Urothelium cell line (cell line): ENCODE measurements around the gene GAPDHS.

ENCODE experiments used
- DNase-seq: peaks from one replicate; pipeline ENCODE4 v3.0.0; 2011; ENCODE audit warnings: low spot score, mixed read lengths
- FAIRE-seq: peaks from 2 replicates; lab custom pipeline; 2011; peaks lifted over from hg19 to GRCh38; lab: Jason Lieb, UNC

GAPDHS gene

GRCh38 chr19:35555301-35556005, 22.2 kb downstream of the GAPDHS start:
- FAIRE-seq (peak; percentile 77), DNase-seq (peak; percentile 65)

GRCh38 chr19:35556025-35556590, 22.9 kb downstream of the GAPDHS start:
- FAIRE-seq = no peak
- DNase-seq = no peak

- DNase-seq (no peak), FAIRE-seq (no peak)
Observed at GRCh38 chr19:35556846-35557538, 23.7 kb downstream of the GAPDHS start.

GRCh38 chr19:35557539-35558399, 24.5 kb downstream of the GAPDHS start:
- FAIRE-seq (no peak), DNase-seq (no peak)

- FAIRE-seq = no peak
Observed at GRCh38 chr19:35558400-35559280, 25.4 kb downstream of the GAPDHS start.

GRCh38 chr19:35559281-35559659, 26.0 kb downstream of the GAPDHS start:
- no peak for DNase-seq
- no peak for FAIRE-seq

More at GRCh38 chr19:35558400-35559280, 25.4 kb downstream of the GAPDHS start:
- no peak for DNase-seq

GRCh38 chr19:35559781-35560180, 26.5 kb downstream of the GAPDHS start:
- no peak for FAIRE-seq

GRCh38 chr19:35560271-35560670, 27.0 kb downstream of the GAPDHS start:
- FAIRE-seq (no peak), DNase-seq (no peak)

More at GRCh38 chr19:35559781-35560180, 26.5 kb downstream of the GAPDHS start:
- DNase-seq = no peak

GRCh38 chr19:35560677-35561076, 27.4 kb downstream of the GAPDHS start:
- no peak for DNase-seq
- no peak for FAIRE-seq

- no peak for DNase-seq
- FAIRE-seq = no peak
Observed at GRCh38 chr19:35561436-35561835, 28.2 kb downstream of the GAPDHS start.

GRCh38 chr19:35562336-35562735, 29.1 kb downstream of the GAPDHS start:
- FAIRE-seq = no peak
- DNase-seq = no peak

- no peak for DNase-seq
- no peak for FAIRE-seq
Observed at GRCh38 chr19:35562776-35563175, 29.5 kb downstream of the GAPDHS start.

- FAIRE-seq = no peak
Observed at GRCh38 chr19:35563207-35563829, 30.1 kb downstream of the GAPDHS start, which contains the start of gene ATP4A. Gene ATP4A, minus strand, starts transcription at chr19:35563658. Its CDS starts 29 bp downstream, at chr19:35563629.

GRCh38 chr19:35565016-35565856, 32.0 kb downstream of the GAPDHS start:
- FAIRE-seq = no peak
- DNase-seq = no peak

More at GRCh38 chr19:35563207-35563829, 30.1 kb downstream of the GAPDHS start, which contains the start of gene ATP4A:
- DNase-seq = no peak

- DNase-seq (no peak), FAIRE-seq (no peak)
Observed at GRCh38 chr19:35566738-35567137, 33.5 kb downstream of the GAPDHS start.

- FAIRE-seq (no peak), DNase-seq (no peak)
Observed at GRCh38 chr19:35569281-35569781, 36.1 kb downstream of the GAPDHS start.

- no peak for DNase-seq
- FAIRE-seq = no peak
Observed at GRCh38 chr19:35571406-35571965, 38.2 kb downstream of the GAPDHS start.

GRCh38 chr19:35577918-35578317, 44.7 kb downstream of the GAPDHS start:
- FAIRE-seq (no peak), DNase-seq (no peak)
